Neural cell (in vitro differentiated cells): ENCODE results near the gene PRKD1.
A peak's percentile ranks its signal among the peaks of the same experiment; 100 is the strongest.

Experiments
- EP300 ChIP-seq: fragments of 450-650 bp; conservative IDR thresholded peaks from 2 replicates; pipeline ENCODE4 v1.6.1; 2014; ENCODE audit warnings: antibody characterized with exemption, mild to moderate bottlenecking, moderate library complexity; ENCODE audit not compliant: poor library complexity, severe bottlenecking
- EZH2 ChIP-seq: fragments of 200-600, 300-800 bp; shearing (Covaris generic), sonication (generic); IDR thresholded peaks from 2 replicates; pipeline ENCODE4 v1.6.1; 2014; ENCODE audit warnings: antibody characterized with exemption, low read length, borderline replicate concordance, mild to moderate bottlenecking; ENCODE audit not compliant: insufficient read depth, poor library complexity, severe bottlenecking
- RAD21 ChIP-seq: fragments of 450-650 bp; conservative IDR thresholded peaks from 2 replicates; pipeline ENCODE4 v1.6.1; 2014; ENCODE audit warnings: antibody characterized with exemption, mild to moderate bottlenecking, moderate library complexity
- TF ChIP-seq, protein P1 (sequence below): fragments of 450-650 bp; IDR thresholded peaks from 2 replicates; pipeline ENCODE4 v1.5.1; 2014; ENCODE audit warnings: antibody characterized with exemption, mild to moderate bottlenecking, moderate library complexity; ENCODE audit not compliant: poor library complexity, severe bottlenecking
- TF ChIP-seq, protein P2 (sequence below): IDR thresholded peaks from 2 replicates; pipeline ENCODE4 v1.6.1; 2012; ENCODE audit warnings: borderline replicate concordance

DNA sequence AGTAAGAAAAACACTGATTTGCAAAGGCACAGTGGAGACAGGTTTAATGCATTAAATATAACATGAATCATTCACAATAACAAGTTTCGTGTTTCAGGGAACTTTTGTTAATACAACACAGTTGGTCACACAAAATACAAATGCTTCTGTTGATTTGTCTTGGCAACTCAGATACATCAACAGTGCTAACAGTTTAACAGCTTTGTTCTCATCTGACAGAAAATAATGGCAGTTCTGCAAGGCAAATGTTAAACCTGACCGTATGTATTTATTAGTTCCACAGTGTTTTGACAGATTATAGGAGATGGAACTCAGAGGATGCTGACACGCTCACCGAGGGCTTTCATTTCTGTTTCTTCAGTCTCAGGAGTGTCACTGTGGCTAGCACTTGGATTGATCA, 350.7 kb downstream of the PRKD1 start:
- peak; percentile 92 for TF ChIP-seq EP300
- TF ChIP-seq, protein P1, sequence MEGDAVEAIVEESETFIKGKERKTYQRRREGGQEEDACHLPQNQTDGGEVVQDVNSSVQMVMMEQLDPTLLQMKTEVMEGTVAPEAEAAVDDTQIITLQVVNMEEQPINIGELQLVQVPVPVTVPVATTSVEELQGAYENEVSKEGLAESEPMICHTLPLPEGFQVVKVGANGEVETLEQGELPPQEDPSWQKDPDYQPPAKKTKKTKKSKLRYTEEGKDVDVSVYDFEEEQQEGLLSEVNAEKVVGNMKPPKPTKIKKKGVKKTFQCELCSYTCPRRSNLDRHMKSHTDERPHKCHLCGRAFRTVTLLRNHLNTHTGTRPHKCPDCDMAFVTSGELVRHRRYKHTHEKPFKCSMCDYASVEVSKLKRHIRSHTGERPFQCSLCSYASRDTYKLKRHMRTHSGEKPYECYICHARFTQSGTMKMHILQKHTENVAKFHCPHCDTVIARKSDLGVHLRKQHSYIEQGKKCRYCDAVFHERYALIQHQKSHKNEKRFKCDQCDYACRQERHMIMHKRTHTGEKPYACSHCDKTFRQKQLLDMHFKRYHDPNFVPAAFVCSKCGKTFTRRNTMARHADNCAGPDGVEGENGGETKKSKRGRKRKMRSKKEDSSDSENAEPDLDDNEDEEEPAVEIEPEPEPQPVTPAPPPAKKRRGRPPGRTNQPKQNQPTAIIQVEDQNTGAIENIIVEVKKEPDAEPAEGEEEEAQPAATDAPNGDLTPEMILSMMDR = no peak
- TF ChIP-seq, protein P2, sequence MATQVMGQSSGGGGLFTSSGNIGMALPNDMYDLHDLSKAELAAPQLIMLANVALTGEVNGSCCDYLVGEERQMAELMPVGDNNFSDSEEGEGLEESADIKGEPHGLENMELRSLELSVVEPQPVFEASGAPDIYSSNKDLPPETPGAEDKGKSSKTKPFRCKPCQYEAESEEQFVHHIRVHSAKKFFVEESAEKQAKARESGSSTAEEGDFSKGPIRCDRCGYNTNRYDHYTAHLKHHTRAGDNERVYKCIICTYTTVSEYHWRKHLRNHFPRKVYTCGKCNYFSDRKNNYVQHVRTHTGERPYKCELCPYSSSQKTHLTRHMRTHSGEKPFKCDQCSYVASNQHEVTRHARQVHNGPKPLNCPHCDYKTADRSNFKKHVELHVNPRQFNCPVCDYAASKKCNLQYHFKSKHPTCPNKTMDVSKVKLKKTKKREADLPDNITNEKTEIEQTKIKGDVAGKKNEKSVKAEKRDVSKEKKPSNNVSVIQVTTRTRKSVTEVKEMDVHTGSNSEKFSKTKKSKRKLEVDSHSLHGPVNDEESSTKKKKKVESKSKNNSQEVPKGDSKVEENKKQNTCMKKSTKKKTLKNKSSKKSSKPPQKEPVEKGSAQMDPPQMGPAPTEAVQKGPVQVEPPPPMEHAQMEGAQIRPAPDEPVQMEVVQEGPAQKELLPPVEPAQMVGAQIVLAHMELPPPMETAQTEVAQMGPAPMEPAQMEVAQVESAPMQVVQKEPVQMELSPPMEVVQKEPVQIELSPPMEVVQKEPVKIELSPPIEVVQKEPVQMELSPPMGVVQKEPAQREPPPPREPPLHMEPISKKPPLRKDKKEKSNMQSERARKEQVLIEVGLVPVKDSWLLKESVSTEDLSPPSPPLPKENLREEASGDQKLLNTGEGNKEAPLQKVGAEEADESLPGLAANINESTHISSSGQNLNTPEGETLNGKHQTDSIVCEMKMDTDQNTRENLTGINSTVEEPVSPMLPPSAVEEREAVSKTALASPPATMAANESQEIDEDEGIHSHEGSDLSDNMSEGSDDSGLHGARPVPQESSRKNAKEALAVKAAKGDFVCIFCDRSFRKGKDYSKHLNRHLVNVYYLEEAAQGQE = no peak
- no peak for TF ChIP-seq EZH2
- no peak for TF ChIP-seq RAD21
